Measurements from ENCODE around the gene FOXP4. TPM values are rescaled to one million over a fixed set of nuclear protein-coding genes. Genes with fewer than 3 reads are reported as not detected.
A peak's percentile ranks its signal among the peaks of the same experiment; 100 is the strongest.

Gene FOXP4
- total and polyA plus RNA-seq, 2 of the 13 experiments (the other 11 are each of a cell fraction or from before 2014, with no cell fraction given), result 11.0 to 12.4 TPM

- TF ChIP-seq ARID5B (CRISPR knock-in tag; IDR thresholded peaks at IDR 0.05) (0 out of 2 replicates have a peak, but pooled peaks have one; percentile 23), UBTF (CRISPR knock-in tag; IDR thresholded peaks at IDR 0.05) (peak; percentile 66), NFATC3 (CRISPR knock-in tag; IDR thresholded peaks at IDR 0.05) (no peak), ZNF34 (CRISPR knock-in tag; IDR thresholded peaks at IDR 0.05; ENCODE audit: borderline replicate concordance) (no peak), ZNF235 (CRISPR knock-in tag; IDR thresholded peaks at IDR 0.05; ENCODE audit: borderline replicate concordance) (no peak), ZSCAN29 (CRISPR knock-in tag; conservative IDR thresholded peaks at IDR 0.05) (no peak), SMAD9 (CRISPR knock-in tag; IDR thresholded peaks at IDR 0.05) (no peak), RBM22 (optimal IDR thresholded peaks at IDR 0.05; ENCODE audit: low read length) (peak; percentile 41), ZNF883 (CRISPR knock-in tag; IDR thresholded peaks at IDR 0.05; ENCODE audit: not compliant biosample characterization) (peak; percentile 24), ZBTB8A (CRISPR knock-in tag; IDR thresholded peaks at IDR 0.05; ENCODE audit: borderline replicate concordance, low read depth) (no peak), HMG20B (CRISPR knock-in tag; conservative IDR thresholded peaks at IDR 0.05) (no peak)
- TF ChIP-seq, protein P1, sequence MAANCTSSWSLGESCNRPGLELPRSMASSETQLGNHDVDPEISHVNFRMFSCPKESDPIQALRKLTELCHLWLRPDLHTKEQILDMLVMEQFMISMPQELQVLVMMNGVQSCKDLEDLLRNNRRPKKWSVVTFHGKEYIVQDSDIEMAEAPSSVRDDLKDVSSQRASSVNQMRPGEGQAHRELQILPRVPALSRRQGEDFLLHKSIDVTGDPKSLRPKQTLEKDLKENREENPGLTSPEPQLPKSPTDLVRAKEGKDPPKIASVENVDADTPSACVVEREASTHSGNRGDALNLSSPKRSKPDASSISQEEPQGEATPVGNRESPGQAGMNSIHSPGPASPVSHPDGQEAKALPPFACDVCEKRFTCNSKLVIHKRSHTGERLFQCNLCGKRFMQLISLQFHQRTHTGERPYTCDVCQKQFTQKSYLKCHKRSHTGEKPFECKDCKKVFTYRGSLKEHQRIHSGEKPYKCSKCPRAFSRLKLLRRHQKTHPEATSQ (CRISPR knock-in tag; IDR thresholded peaks at IDR 0.05; ENCODE audit: borderline replicate concordance), result no peak
- TF ChIP-seq, protein P2, sequence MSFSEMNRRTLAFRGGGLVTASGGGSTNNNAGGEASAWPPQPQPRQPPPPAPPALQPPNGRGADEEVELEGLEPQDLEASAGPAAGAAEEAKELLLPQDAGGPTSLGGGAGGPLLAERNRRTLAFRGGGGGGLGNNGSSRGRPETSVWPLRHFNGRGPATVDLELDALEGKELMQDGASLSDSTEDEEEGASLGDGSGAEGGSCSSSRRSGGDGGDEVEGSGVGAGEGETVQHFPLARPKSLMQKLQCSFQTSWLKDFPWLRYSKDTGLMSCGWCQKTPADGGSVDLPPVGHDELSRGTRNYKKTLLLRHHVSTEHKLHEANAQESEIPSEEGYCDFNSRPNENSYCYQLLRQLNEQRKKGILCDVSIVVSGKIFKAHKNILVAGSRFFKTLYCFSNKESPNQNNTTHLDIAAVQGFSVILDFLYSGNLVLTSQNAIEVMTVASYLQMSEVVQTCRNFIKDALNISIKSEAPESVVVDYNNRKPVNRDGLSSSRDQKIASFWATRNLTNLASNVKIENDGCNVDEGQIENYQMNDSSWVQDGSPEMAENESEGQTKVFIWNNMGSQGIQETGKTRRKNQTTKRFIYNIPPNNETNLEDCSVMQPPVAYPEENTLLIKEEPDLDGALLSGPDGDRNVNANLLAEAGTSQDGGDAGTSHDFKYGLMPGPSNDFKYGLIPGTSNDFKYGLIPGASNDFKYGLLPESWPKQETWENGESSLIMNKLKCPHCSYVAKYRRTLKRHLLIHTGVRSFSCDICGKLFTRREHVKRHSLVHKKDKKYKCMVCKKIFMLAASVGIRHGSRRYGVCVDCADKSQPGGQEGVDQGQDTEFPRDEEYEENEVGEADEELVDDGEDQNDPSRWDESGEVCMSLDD (CRISPR knock-in tag; IDR thresholded peaks at IDR 0.05; ENCODE audit: borderline replicate concordance), result peak; percentile 62; the same call in 1 of the 2 replicates
- TF ChIP-seq, protein P3, sequence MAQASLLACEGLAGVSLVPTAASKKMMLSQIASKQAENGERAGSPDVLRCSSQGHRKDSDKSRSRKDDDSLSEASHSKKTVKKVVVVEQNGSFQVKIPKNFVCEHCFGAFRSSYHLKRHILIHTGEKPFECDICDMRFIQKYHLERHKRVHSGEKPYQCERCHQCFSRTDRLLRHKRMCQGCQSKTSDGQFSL (CRISPR knock-in tag; IDR thresholded peaks at IDR 0.05), result 0 out of 2 replicates have a peak, but pooled peaks have one; percentile 81
These were observed 21.6 kb upstream of the FOXP4 start (continued) for GRCh38 chr6:41524634-41525011.

Data from HepG2 (cell line).